GM23338 (cell line): ENCODE data around the gene CDKN2A. TPM values are rescaled to one million over a fixed set of nuclear protein-coding genes. Genes with fewer than 3 reads are reported as not detected.

Experiments used
- ATAC-seq: fragments of 200-7000 bp; cut with Tn5 transposase; 3 replicates; pipeline ENCODE4 v1.9.1; 2020
- DNase-seq: peaks from one replicate; pipeline ENCODE4 v3.0.0-alpha.2; 2015; ENCODE audit warnings: low spot score
- H2AFZ ChIP-seq: fragments of 200-600 bp; sonication (generic); 2 replicates; pipeline ENCODE4 v1.8.0; 2016; ENCODE audit warnings: antibody characterized with exemption, mild to moderate bottlenecking, moderate library complexity
- H3F3A ChIP-seq: fragments of 200-600 bp; sonication (generic); replicated peaks from 2 replicates; pipeline ENCODE4 v1.8.0; 2017; ENCODE audit warnings: antibody characterized with exemption, mixed run types, low read depth
- H3K27ac ChIP-seq: fragments of 200-600 bp; sonication (generic); 2 replicates; pipeline ENCODE4 v1.6.1; 2016; ENCODE audit warnings: low read depth
- H3K27me3 ChIP-seq: fragments of 200-600 bp; sonication (generic); 2 replicates; pipeline ENCODE4 v1.8.0; 2016; ENCODE audit warnings: mild to moderate bottlenecking, mixed run types, moderate library complexity; ENCODE audit not compliant: insufficient read depth
- H3K36me3 ChIP-seq: fragments of 200-600 bp; sonication (generic); 2 replicates; pipeline ENCODE4 v1.8.0; 2016; ENCODE audit warnings: mild to moderate bottlenecking; ENCODE audit not compliant: insufficient read depth
- H3K4me1 ChIP-seq: fragments of 200-600 bp; sonication (generic); 2 replicates; pipeline ENCODE4 v1.8.0; 2016; ENCODE audit warnings: mild to moderate bottlenecking, moderate library complexity; ENCODE audit not compliant: insufficient read depth
- H3K4me2 ChIP-seq: fragments of 200-600 bp; sonication (generic); 2 replicates; pipeline ENCODE4 v1.7.1; 2017; ENCODE audit warnings: mixed run types
- H3K4me3 ChIP-seq: fragments of 200-600 bp; sonication (generic); 2 replicates; pipeline ENCODE4 v1.6.1; 2016; ENCODE audit warnings: mixed run types
- H3K79me2 ChIP-seq: fragments of 200-600 bp; sonication (generic); replicated peaks from 2 replicates; pipeline ENCODE4 v1.8.0; 2017; ENCODE audit warnings: mild to moderate bottlenecking; ENCODE audit not compliant: insufficient read depth
- H3K9me2 ChIP-seq: fragments of 200-600 bp; sonication (generic); 2 replicates; pipeline ENCODE4 v1.8.0; 2017; ENCODE audit not compliant: insufficient read depth
- H4K20me1 ChIP-seq: fragments of 200-600 bp; sonication (generic); replicated peaks from 2 replicates; pipeline ENCODE4 v1.8.0; 2017; ENCODE audit warnings: mild to moderate bottlenecking; ENCODE audit not compliant: insufficient read depth
- H3K27ac Mint-ChIP-seq: 2 replicates; pipeline ENCODE4 v1.8.0; 2020; ENCODE audit warnings: inconsistent platforms, mild to moderate bottlenecking, moderate library complexity, mixed read lengths
- H3K27me3 Mint-ChIP-seq: 3 replicates; pipeline ENCODE4 v1.8.0; 2022; ENCODE audit warnings: low read depth, mild to moderate bottlenecking, moderate library complexity, mixed read lengths, inconsistent platforms; ENCODE audit not compliant: insufficient read depth, poor library complexity
- H3K36me3 Mint-ChIP-seq: 3 replicates; pipeline ENCODE4 v1.8.0; 2021; ENCODE audit warnings: low read depth, mild to moderate bottlenecking, inconsistent platforms, moderate library complexity, mixed read lengths
- H3K4me1 Mint-ChIP-seq: 3 replicates; pipeline ENCODE4 v1.8.0; 2020; ENCODE audit warnings: mild to moderate bottlenecking, inconsistent platforms, mixed read lengths
- H3K4me3 Mint-ChIP-seq: 3 replicates; pipeline ENCODE4 v1.8.0; 2021; ENCODE audit warnings: moderate library complexity, mild to moderate bottlenecking, inconsistent platforms, mixed read lengths
- H3K9me3 Mint-ChIP-seq: 3 replicates; pipeline ENCODE4 v1.8.0; 2020; ENCODE audit warnings: moderate library complexity, mild to moderate bottlenecking, inconsistent platforms, mixed read lengths
- CTCF ChIP-seq, 2 experiments: fragments of 200-600 bp in 1 of 2; sonication (generic) in 1 of 2; conservative IDR thresholded peaks; 2 replicates each; pipeline versions ENCODE4 v1.5.1 to v1.6.1; 2016 to 2017; ENCODE audit warnings: antibody characterized with exemption in 2 of 2, low read depth in 2 of 2, mild to moderate bottlenecking in 2 of 2, moderate library complexity in 1 of 2
- EZH2 ChIP-seq: fragments of 200-600 bp; sonication (generic); IDR thresholded peaks from one replicate; pipeline ENCODE4 v1.8.0; 2017; ENCODE audit warnings: antibody characterized with exemption, mild to moderate bottlenecking, low read depth; ENCODE audit not compliant: unreplicated experiment
- JUNB ChIP-seq: IDR thresholded peaks from one replicate; pipeline ENCODE4 v1.6.1; 2016; ENCODE audit warnings: antibody characterized with exemption; ENCODE audit not compliant: unreplicated experiment
- STAT1 ChIP-seq: IDR thresholded peaks from one replicate; pipeline ENCODE4 v1.6.1; 2016; ENCODE audit warnings: antibody characterized with exemption; ENCODE audit not compliant: unreplicated experiment
- ZNF114 ChIP-seq: fragments of 250-450 bp; sonication (Bioruptor Pico); IDR thresholded peaks from 2 replicates; pipeline ENCODE4 v1.5.0; 2020; ENCODE audit warnings: mild to moderate bottlenecking, moderate library complexity
- polyA plus RNA-seq: library from polyadenylated mRNA; unstranded; fragments of >200 nt; fragmentation: Nextera tagmentation; extraction: Ambion mirVana; gene quantifications from 2 replicates; pipeline ENCODE4 v1.2.1, GENCODE V29; 2016
- total RNA-seq: library from RNA; depleted of rRNA; stranded (reverse); fragments of >200 nt; shearing (Covaris generic); gene quantifications from 2 replicates; pipeline ENCODE4 v1.2.3, GENCODE V29; 2014
- TF ChIP-seq, protein P1 (sequence below): fragments of 250-450 bp; sonication (Bioruptor Pico); IDR thresholded peaks from 2 replicates; pipeline ENCODE4 v1.5.0; 2020; ENCODE audit warnings: mild to moderate bottlenecking, moderate library complexity

The CDKN2A gene
- total and polyA plus RNA-seq, 2 experiments from 2014 or later = 0.87 to 2.7 TPM

DNA sequence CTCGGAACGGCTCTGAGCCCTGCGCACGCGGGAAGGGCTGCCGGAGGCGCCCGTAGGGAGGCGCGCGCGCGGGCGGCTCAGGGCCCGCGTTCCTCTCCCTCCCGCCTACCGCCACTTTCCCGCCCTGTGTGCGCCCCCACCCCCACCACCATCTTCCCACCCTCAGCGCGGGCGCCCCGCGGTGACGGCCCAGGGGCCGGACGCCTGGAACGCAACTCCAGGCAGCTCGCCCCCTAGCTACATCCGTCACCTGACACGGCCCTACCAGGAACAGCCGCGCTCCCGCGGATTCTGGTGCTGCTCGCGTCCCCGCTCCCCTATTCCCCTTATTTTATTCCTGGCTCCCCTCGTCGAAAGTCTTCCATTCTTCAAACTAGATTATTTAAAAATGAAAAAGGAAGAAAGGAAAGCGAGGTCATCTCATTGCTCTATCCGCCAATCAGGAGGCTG is 389 bp upstream of the CDKN2A start, which contains the start of gene CDKN2B-AS1:
TSS of gene CDKN2B-AS1 (plus strand) at position 236 of the 450 bp plus-strand sequence.
- H3K4me1 Mint-ChIP-seq = peaks cover 44% of the 10 kb centered on the region
- no peaks in the 10 kb centered on the region for H3K9me2 ChIP-seq
- H3K36me3 ChIP-seq = no peaks in the 10 kb centered on the region
- H3K4me3 Mint-ChIP-seq = peak within 1 kb of the TSS; percentile 65
- peaks cover 46% of the 10 kb centered on the region for H3K4me1 ChIP-seq
- H3F3A ChIP-seq = peaks cover 24% of the 10 kb centered on the region
- H3K9me3 Mint-ChIP-seq = 0 out of 3 replicates have a peak, but pooled peaks cover 3% of the 10 kb centered on the region
- peak; percentile 76 for DNase-seq
- no peak within 1 kb of the TSS for H3K27ac Mint-ChIP-seq
- no peaks in the 10 kb centered on the region for H3K79me2 ChIP-seq
- H3K27me3 Mint-ChIP-seq = peaks cover 74% of the 10 kb centered on the region
- H2AFZ ChIP-seq = peak within 1 kb of the TSS; percentile 90
- H3K36me3 Mint-ChIP-seq = no peaks in the 10 kb centered on the region
- H3K27me3 ChIP-seq = peaks cover 92% of the 10 kb centered on the region
- peak within 1 kb of the TSS; percentile 93 for H3K4me2 ChIP-seq
- peak; percentile 96 for TF ChIP-seq EZH2
- TF ChIP-seq ZNF114 = no peak
- no peak; a peak in 1 of 4 replicates for TF ChIP-seq CTCF (conservative IDR thresholded peaks at IDR 0.05; ENCODE audit: low read depth in 2 of 2)
- TF ChIP-seq JUNB = no peak
- TF ChIP-seq STAT1 = no peak
- ATAC-seq = peak; percentile 20
- H3K4me3 ChIP-seq = peak within 1 kb of the TSS; percentile 77
- no peak within 1 kb of the TSS for H3K27ac ChIP-seq
- H4K20me1 ChIP-seq = peaks cover 13% of the 10 kb centered on the region

GRCh38 chr9:21993007-21993406 is 1.2 kb downstream of the CDKN2A start:
- Histone ChIP-seq H2AFZ (no peak overlapping the region), H3K27me3 (peaks cover 96% of the 10 kb centered on the region), H3K4me2 (peak overlapping the region; percentile 87), H3K79me2 (no peaks in the 10 kb centered on the region), H3K27ac (no peak overlapping the region), H3K4me3 (peak overlapping the region; percentile 61), H3K4me1 (peaks cover 50% of the 10 kb centered on the region), H3K9me2 (no peaks in the 10 kb centered on the region), H3K36me3 (no peaks in the 10 kb centered on the region), H3F3A (peaks cover 34% of the 10 kb centered on the region), H4K20me1 (peaks cover 24% of the 10 kb centered on the region)
- 0 out of 3 replicates have a peak, but pooled peaks cover 3% of the 10 kb centered on the region for H3K9me3 Mint-ChIP-seq
- TF ChIP-seq EZH2 = peak; percentile 41
- TF ChIP-seq, protein P1, sequence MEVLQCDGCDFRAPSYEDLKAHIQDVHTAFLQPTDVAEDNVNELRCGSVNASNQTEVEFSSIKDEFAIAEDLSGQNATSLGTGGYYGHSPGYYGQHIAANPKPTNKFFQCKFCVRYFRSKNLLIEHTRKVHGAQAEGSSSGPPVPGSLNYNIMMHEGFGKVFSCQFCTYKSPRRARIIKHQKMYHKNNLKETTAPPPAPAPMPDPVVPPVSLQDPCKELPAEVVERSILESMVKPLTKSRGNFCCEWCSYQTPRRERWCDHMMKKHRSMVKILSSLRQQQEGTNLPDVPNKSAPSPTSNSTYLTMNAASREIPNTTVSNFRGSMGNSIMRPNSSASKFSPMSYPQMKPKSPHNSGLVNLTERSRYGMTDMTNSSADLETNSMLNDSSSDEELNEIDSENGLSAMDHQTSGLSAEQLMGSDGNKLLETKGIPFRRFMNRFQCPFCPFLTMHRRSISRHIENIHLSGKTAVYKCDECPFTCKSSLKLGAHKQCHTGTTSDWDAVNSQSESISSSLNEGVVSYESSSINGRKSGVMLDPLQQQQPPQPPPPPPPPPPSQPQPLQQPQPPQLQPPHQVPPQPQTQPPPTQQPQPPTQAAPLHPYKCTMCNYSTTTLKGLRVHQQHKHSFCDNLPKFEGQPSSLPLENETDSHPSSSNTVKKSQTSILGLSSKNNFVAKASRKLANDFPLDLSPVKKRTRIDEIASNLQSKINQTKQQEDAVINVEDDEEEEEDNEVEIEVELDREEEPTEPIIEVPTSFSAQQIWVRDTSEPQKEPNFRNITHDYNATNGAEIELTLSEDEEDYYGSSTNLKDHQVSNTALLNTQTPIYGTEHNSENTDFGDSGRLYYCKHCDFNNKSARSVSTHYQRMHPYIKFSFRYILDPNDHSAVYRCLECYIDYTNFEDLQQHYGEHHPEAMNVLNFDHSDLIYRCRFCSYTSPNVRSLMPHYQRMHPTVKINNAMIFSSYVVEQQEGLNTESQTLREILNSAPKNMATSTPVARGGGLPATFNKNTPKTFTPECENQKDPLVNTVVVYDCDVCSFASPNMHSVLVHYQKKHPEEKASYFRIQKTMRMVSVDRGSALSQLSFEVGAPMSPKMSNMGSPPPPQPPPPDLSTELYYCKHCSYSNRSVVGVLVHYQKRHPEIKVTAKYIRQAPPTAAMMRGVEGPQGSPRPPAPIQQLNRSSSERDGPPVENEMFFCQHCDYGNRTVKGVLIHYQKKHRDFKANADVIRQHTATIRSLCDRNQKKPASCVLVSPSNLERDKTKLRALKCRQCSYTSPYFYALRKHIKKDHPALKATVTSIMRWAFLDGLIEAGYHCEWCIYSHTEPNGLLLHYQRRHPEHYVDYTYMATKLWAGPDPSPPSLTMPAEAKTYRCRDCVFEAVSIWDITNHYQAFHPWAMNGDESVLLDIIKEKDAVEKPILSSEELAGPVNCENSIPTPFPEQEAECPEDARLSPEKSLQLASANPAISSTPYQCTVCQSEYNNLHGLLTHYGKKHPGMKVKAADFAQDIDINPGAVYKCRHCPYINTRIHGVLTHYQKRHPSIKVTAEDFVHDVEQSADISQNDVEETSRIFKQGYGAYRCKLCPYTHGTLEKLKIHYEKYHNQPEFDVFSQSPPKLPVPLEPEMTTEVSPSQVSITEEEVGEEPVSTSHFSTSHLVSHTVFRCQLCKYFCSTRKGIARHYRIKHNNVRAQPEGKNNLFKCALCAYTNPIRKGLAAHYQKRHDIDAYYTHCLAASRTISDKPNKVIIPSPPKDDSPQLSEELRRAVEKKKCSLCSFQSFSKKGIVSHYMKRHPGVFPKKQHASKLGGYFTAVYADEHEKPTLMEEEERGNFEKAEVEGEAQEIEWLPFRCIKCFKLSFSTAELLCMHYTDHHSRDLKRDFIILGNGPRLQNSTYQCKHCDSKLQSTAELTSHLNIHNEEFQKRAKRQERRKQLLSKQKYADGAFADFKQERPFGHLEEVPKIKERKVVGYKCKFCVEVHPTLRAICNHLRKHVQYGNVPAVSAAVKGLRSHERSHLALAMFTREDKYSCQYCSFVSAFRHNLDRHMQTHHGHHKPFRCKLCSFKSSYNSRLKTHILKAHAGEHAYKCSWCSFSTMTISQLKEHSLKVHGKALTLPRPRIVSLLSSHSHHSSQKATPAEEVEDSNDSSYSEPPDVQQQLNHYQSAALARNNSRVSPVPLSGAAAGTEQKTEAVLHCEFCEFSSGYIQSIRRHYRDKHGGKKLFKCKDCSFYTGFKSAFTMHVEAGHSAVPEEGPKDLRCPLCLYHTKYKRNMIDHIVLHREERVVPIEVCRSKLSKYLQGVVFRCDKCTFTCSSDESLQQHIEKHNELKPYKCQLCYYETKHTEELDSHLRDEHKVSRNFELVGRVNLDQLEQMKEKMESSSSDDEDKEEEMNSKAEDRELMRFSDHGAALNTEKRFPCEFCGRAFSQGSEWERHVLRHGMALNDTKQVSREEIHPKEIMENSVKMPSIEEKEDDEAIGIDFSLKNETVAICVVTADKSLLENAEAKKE = no peak
- no peaks in the 10 kb centered on the region for H3K36me3 Mint-ChIP-seq
- H3K27me3 Mint-ChIP-seq = peaks cover 90% of the 10 kb centered on the region
- peaks cover 46% of the 10 kb centered on the region for H3K4me1 Mint-ChIP-seq
- ATAC-seq = no peak
- H3K27ac Mint-ChIP-seq = no peak overlapping the region
- DNase-seq = no peak
- H3K4me3 Mint-ChIP-seq = peak overlapping the region; percentile 65
